Measurements from ENCODE around the gene LDB3. TPM values are rescaled to one million over a fixed set of nuclear protein-coding genes. Genes with fewer than 3 reads are reported as not detected.

LDB3 gene
- total and polyA plus RNA-seq, 2 of the 4 experiments (the other 2 are of a cell fraction), result 0.36 to 2.6 TPM

DNA sequence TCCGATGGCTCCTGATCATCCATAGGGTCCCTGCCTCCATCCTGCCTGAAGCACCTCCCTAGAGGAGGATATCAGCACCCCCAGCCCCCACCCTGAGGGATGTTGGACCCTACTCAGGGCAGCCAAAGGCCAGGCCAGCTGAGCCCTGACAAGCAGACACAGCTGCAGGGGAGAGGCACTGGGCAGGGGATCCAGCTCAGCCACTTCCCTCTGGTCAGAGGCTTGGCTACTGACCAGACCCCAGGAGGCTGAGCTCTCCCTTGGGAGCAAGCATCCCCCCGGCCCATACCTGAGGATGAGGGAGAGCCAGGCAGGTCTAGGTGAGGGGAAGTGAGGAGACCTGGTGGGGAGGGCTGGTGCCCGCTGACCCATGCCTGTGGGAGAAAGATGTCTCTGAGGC, 6.6 kb downstream of the LDB3 start:
- no peak overlapping the region for H4K8ac ChIP-seq (ENCODE audit: low read depth in 2 of 2, low read length in 2 of 2)
- no peak overlapping the region for H2BK5ac ChIP-seq (ENCODE audit: low read depth, low read length, poor library complexity, severe bottlenecking)
- no peak overlapping the region for H4K91ac ChIP-seq (ENCODE audit: insufficient read depth, low read depth, low read length)
- no peak overlapping the region for H3K4ac ChIP-seq (ENCODE audit: low read depth, low read length)
- BruUV-seq (replicated peaks), result no TSS peak
- no peak overlapping the region for H3K4me2 ChIP-seq (ENCODE audit: low read depth, low read length)
- H2BK15ac ChIP-seq (ENCODE audit: low read depth, low read length), result no peak overlapping the region
- intact Hi-C loops (cut with micrococcal nuclease), result no loop called here
- no peaks in the 10 kb centered on the region for H3K9me3 ChIP-seq (ENCODE audit: control insufficient read depth, insufficient read depth, low read length)
- ChIA-PET CTCF (no interaction called here), POLR2A (ENCODE audit: unreplicated experiment) (no interaction called here)
- no peak overlapping the region for H3K27ac ChIP-seq (ENCODE audit: insufficient read depth, low read length)
- H4K20me1 ChIP-seq (ENCODE audit: insufficient read depth, low read length), result no peaks in the 10 kb centered on the region
- no peak overlapping the region for H2AK5ac ChIP-seq (ENCODE audit: low read depth, low read length)
- no peak overlapping the region for H3K23ac ChIP-seq (ENCODE audit: low read depth, low read length)
- WGBS, 2 experiments (ENCODE audit: extremely low coverage in 2 of 2, insufficient read length in 1 of 2), result no CpG with 5 or more reads among the region's 3 CpGs
- H3K14ac ChIP-seq (replicated peaks; ENCODE audit: low read depth, low read length), result no peak overlapping the region
- ATAC-seq (ENCODE audit: low read depth), result no peak
- peaks cover 23% of the 10 kb centered on the region for H3K4me1 ChIP-seq (ENCODE audit: control insufficient read depth, insufficient read depth, low read length)
- no peak overlapping the region for H2AK9ac ChIP-seq (replicated peaks; ENCODE audit: low read depth, low read length, poor library complexity)
- dilution Hi-C loops (cut with HindIII; ENCODE audit: low sequenced_read_pairs, unreplicated experiment), result no loop called here
- no peak overlapping the region for H3K56ac ChIP-seq (ENCODE audit: extremely low read depth, insufficient read depth, low read length)
- in situ Hi-C loops (cut with MboI; ENCODE audit: low sequenced_read_pairs), result no loop called here
- no peak overlapping the region for H3K18ac ChIP-seq (ENCODE audit: low read depth, low read length)
- H3K36me3 ChIP-seq (ENCODE audit: control insufficient read depth, insufficient read depth, low read length), result no peaks in the 10 kb centered on the region
- H2BK120ac ChIP-seq (ENCODE audit: low read depth, low read length), result no peak overlapping the region
- no peak for TF ChIP-seq MXI1 (IDR thresholded peaks at IDR 0.05; ENCODE audit: borderline replicate concordance, low read depth, low read length)
- no peak for TF ChIP-seq CEBPB (IDR thresholded peaks at IDR 0.05; ENCODE audit: low read depth, low read length)
- TF ChIP-seq BHLHE40 (IDR thresholded peaks at IDR 0.05; ENCODE audit: low read depth, low read length), result no peak
- TF ChIP-seq, protein P1, sequence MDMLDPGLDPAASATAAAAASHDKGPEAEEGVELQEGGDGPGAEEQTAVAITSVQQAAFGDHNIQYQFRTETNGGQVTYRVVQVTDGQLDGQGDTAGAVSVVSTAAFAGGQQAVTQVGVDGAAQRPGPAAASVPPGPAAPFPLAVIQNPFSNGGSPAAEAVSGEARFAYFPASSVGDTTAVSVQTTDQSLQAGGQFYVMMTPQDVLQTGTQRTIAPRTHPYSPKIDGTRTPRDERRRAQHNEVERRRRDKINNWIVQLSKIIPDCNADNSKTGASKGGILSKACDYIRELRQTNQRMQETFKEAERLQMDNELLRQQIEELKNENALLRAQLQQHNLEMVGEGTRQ (IDR thresholded peaks at IDR 0.05; ENCODE audit: low read depth, low read length), result no peak
- no peak for TF ChIP-seq CHD1 (IDR thresholded peaks at IDR 0.05; ENCODE audit: low read depth, low read length)
- TF ChIP-seq POLR2A (IDR thresholded peaks at IDR 0.05; ENCODE audit: low read depth, low read length), result no peak
- TF ChIP-seq, protein P2, sequence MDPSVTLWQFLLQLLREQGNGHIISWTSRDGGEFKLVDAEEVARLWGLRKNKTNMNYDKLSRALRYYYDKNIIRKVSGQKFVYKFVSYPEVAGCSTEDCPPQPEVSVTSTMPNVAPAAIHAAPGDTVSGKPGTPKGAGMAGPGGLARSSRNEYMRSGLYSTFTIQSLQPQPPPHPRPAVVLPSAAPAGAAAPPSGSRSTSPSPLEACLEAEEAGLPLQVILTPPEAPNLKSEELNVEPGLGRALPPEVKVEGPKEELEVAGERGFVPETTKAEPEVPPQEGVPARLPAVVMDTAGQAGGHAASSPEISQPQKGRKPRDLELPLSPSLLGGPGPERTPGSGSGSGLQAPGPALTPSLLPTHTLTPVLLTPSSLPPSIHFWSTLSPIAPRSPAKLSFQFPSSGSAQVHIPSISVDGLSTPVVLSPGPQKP (IDR thresholded peaks at IDR 0.05; ENCODE audit: borderline replicate concordance, low read depth, low read length), result no peak
- no peak for TF ChIP-seq RAD21 (IDR thresholded peaks at IDR 0.05; ENCODE audit: low read length)
- TF ChIP-seq, protein P3, sequence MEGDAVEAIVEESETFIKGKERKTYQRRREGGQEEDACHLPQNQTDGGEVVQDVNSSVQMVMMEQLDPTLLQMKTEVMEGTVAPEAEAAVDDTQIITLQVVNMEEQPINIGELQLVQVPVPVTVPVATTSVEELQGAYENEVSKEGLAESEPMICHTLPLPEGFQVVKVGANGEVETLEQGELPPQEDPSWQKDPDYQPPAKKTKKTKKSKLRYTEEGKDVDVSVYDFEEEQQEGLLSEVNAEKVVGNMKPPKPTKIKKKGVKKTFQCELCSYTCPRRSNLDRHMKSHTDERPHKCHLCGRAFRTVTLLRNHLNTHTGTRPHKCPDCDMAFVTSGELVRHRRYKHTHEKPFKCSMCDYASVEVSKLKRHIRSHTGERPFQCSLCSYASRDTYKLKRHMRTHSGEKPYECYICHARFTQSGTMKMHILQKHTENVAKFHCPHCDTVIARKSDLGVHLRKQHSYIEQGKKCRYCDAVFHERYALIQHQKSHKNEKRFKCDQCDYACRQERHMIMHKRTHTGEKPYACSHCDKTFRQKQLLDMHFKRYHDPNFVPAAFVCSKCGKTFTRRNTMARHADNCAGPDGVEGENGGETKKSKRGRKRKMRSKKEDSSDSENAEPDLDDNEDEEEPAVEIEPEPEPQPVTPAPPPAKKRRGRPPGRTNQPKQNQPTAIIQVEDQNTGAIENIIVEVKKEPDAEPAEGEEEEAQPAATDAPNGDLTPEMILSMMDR (conservative IDR thresholded peaks at IDR 0.05; ENCODE audit: low read depth, low read length), result no peak
- no peak for TF ChIP-seq MAFK (IDR thresholded peaks at IDR 0.05; ENCODE audit: low read depth, low read length)
- TF ChIP-seq RCOR1 (IDR thresholded peaks at IDR 0.05; ENCODE audit: insufficient replicate concordance, low read length), result no peak
- TF ChIP-seq MAZ (IDR thresholded peaks at IDR 0.05; ENCODE audit: borderline replicate concordance, low read depth, low read length), result no peak
- TF ChIP-seq FOS (IDR thresholded peaks at IDR 0.05; ENCODE audit: low read depth, low read length), result no peak
- TF ChIP-seq NFE2L2 (IDR thresholded peaks at IDR 0.05; ENCODE audit: low read depth, low read length), result no peak
- no peak for TF ChIP-seq RFX5 (IDR thresholded peaks at IDR 0.05; ENCODE audit: low read depth, low read length)
- no peak for TF ChIP-seq SMC3 (IDR thresholded peaks at IDR 0.05; ENCODE audit: low read depth, low read length)
- DNase-seq, result no peak
- H3K79me1 ChIP-seq (ENCODE audit: low read depth in 1 of 2, low read length in 2 of 2), result peaks cover 0 to 3% of the 10 kb centered on the region in 2 experiments; a peak in 1 of 4 replicates
- no peaks in the 10 kb centered on the region for H3K27me3 ChIP-seq (ENCODE audit: control insufficient read depth, insufficient read depth, low read length)
- H2BK20ac ChIP-seq (ENCODE audit: low read depth, low read length), result no peak overlapping the region
- H4K5ac ChIP-seq (ENCODE audit: low read depth, low read length), result no peak overlapping the region
- no peak overlapping the region for H2AFZ ChIP-seq (replicated peaks; ENCODE audit: low read length, poor library complexity)
- H3K4me3 ChIP-seq (ENCODE audit: insufficient read depth, low read depth, low read length), result no peak overlapping the region
- H3K9ac ChIP-seq (ENCODE audit: low read depth, low read length), result no peak overlapping the region
- no peaks in the 10 kb centered on the region for H3K9me1 ChIP-seq (ENCODE audit: insufficient read depth, low read length)

Measured in IMR-90 (cell line).